LNCAP (cell line): ENCODE data around the gene RUBCN.

Source experiments
- CTCF ChIP-seq: fragments of 450-650 bp; IDR thresholded peaks from 2 replicates; pipeline ENCODE4 v1.5.1; 2017; ENCODE audit warnings: mild to moderate bottlenecking

Gene RUBCN

GRCh38 chr3:197690754-197691153, 46.0 kb downstream of the RUBCN start:
- TF ChIP-seq CTCF: no peak

DNA sequence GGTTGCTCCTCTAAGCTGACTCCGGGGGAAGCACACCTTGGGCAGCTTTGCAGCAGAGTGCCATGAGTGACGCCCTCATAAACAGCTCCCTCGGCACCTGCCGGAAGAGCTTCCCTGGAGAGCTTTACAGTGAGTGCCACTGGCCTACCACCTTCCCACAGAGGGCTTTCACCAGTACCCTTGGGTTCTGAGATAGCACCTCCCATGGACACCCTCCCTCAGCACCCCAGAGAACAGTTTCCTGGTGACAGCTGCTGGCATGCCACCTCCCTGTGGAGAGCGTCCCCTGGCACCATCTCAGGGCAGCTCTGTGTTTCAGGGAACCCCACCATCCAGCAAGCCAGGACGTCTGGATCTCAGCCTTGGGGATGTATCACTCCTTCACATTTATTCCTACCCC, 49.1 kb downstream of the RUBCN start:
- no peak for TF ChIP-seq CTCF

- no peak for TF ChIP-seq CTCF
Measured at GRCh38 chr3:197686899-197687298, 49.8 kb downstream of the RUBCN start.

DNA sequence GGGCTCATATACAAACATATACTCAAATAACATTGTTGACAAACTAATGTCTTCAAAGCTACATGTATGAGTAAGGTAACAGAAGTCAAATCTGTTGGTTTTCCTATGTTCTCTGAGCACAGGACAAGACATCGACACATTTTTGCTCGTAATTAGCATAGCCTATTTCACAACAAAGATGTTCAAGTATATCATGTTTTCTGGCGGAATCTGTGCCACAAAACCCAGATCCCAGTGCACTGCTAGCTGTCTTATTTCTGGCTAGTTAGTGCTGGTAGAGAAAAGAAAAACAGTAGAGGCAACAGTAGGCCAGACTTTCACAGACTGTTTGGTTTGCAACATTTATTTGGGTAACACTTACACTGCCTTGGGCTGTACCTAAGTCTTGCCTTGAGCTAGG, 51.2 kb downstream of the RUBCN start:
- no peak for TF ChIP-seq CTCF

DNA sequence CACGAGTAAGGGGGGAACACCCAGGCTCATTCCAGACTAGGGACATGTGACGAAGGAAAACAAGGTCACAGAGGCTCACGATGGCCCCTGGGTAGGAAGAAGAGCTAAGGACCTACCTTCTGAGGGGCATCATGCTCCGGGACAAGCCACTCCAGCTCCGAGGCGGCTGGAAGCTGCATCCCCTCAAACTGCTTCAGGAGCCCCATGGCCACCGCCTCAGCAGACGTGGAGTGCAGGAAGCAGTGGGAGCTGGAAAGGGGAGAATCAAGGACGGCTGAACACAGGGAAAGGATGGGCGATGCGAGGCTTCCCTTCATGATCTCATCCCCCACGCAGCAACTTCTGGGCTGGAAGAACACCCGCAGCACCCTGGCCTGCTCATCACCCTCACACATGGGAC, 53.5 kb downstream of the RUBCN start:
- no peak for TF ChIP-seq CTCF

- no peak for TF ChIP-seq CTCF
Measured at GRCh38 chr3:197682713-197683112, 54.0 kb downstream of the RUBCN start.

DNA sequence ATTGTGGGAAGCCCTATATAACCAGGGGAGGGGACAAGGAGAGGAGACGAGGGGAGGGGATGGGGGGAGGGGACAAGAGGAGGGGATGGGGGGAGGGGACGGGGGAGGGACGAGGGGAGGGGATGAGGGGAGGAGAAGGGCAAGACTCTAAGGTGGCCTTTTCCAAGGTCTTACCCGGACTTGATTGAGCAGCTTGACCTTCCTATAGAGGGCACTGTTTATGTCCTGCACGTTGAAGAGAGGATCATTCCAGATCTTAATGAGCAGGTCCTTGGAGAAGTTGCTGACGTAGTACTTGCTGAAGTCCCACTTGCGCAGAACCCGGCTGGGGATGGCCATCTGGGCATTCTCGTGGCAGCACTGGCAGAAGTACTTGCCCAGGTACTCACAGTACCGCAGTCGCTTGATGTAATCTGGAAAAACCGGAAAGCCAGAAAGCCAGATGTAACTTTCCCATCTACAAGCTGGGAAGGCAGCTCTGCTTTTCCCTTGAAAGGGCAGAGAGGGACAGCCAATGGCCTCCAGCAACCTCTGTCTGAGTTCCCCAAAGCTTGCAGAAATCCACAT, 55.7 kb downstream of the RUBCN start:
- TF ChIP-seq CTCF: no peak

- TF ChIP-seq CTCF: no peak
Measured at GRCh38 chr3:197675951-197676350, 60.8 kb downstream of the RUBCN start.
